Neural progenitor cell (in vitro differentiated cells): ENCODE data around the gene FAM53B. TPM values are rescaled to one million over a fixed set of nuclear protein-coding genes. Genes with fewer than 3 reads are reported as not detected.
A peak's percentile ranks its signal among the peaks of the same experiment; 100 is the strongest.

Experiments used
- DNase-seq: peaks from one replicate; pipeline ENCODE4 v3.0.0-alpha.2; 2016; ENCODE audit warnings: low spot score
- H2AFZ ChIP-seq: fragments of 200-600 bp; sonication (generic); replicated peaks from 2 replicates; pipeline ENCODE4 v1.6.1; 2016; ENCODE audit warnings: antibody characterized with exemption
- H3F3A ChIP-seq: fragments of 200-600 bp; sonication (generic); 2 replicates; pipeline ENCODE4 v1.6.1; 2016; ENCODE audit warnings: antibody characterized with exemption, low read depth
- H3K27ac ChIP-seq: fragments of 200-600 bp; sonication (generic); 2 replicates; pipeline ENCODE4 v1.5.1; 2016; ENCODE audit warnings: mild to moderate bottlenecking
- H3K27me3 ChIP-seq: fragments of 200-600 bp; sonication (generic); 2 replicates; pipeline ENCODE4 v1.6.1; 2016; ENCODE audit warnings: mild to moderate bottlenecking, moderate library complexity
- H3K36me3 ChIP-seq: fragments of 200-600 bp; sonication (generic); 2 replicates; pipeline ENCODE4 v1.5.1; 2016
- H3K4me1 ChIP-seq: fragments of 200-600 bp; sonication (generic); 2 replicates; pipeline ENCODE4 v1.6.1; 2016; ENCODE audit warnings: mixed run types
- H3K4me2 ChIP-seq: fragments of 200-600 bp; sonication (generic); 2 replicates; pipeline ENCODE4 v1.6.1; 2016
- H3K4me3 ChIP-seq: fragments of 200-600 bp; sonication (generic); 2 replicates; pipeline ENCODE4 v1.5.1; 2016
- H3K79me2 ChIP-seq: fragments of 200-600 bp; sonication (generic); 2 replicates; pipeline ENCODE4 v1.6.1; 2016; ENCODE audit warnings: low read depth
- H3K9ac ChIP-seq: fragments of 200-600 bp; sonication (generic); 2 replicates; pipeline ENCODE4 v1.6.1; 2016
- H3K9me3 ChIP-seq: fragments of 200-600 bp; sonication (generic); 2 replicates; pipeline ENCODE4 v1.5.1; 2016; ENCODE audit warnings: low read depth
- H4K20me1 ChIP-seq: fragments of 200-600 bp; sonication (generic); 2 replicates; pipeline ENCODE4 v1.6.1; 2016; ENCODE audit warnings: low read depth
- H3K27ac Mint-ChIP-seq: 3 replicates; pipeline ENCODE4 v1.8.0; 2021; ENCODE audit warnings: mixed read lengths
- H3K27me3 Mint-ChIP-seq: 2 replicates; pipeline ENCODE4 v1.8.0; 2022; ENCODE audit warnings: low read depth, mild to moderate bottlenecking, inconsistent platforms, moderate library complexity, mixed read lengths; ENCODE audit not compliant: insufficient read depth
- H3K36me3 Mint-ChIP-seq: 3 replicates; pipeline ENCODE4 v1.8.0; 2021; ENCODE audit warnings: mixed read lengths
- H3K4me1 Mint-ChIP-seq: 3 replicates; pipeline ENCODE4 v1.8.0; 2021; ENCODE audit warnings: mixed read lengths
- H3K4me3 Mint-ChIP-seq: 3 replicates; pipeline ENCODE4 v1.8.0; 2021; ENCODE audit warnings: mild to moderate bottlenecking, moderate library complexity, mixed read lengths
- H3K9me3 Mint-ChIP-seq: 3 replicates; pipeline ENCODE4 v1.8.0; 2020; ENCODE audit warnings: mixed read lengths
- EZH2 ChIP-seq: fragments of 200-600 bp; sonication (generic); IDR thresholded peaks from 2 replicates; pipeline ENCODE4 v1.6.1; 2017; ENCODE audit warnings: antibody characterized with exemption, mild to moderate bottlenecking, moderate library complexity
- EZH2phosphoT487 ChIP-seq: fragments of 200-600 bp; sonication (generic); IDR thresholded peaks from 2 replicates; pipeline ENCODE4 v1.6.1; 2017; ENCODE audit warnings: antibody characterized with exemption
- total RNA-seq: library from RNA; depleted of rRNA; stranded (reverse); fragments of >200 nt; gene quantifications from 2 replicates; pipeline ENCODE4 v1.2.3, GENCODE V29; 2015; ENCODE audit warnings: low replicate concordance
- TF ChIP-seq, protein P1 (sequence below): fragments of 200-600 bp; sonication (generic); IDR thresholded peaks from 2 replicates; pipeline ENCODE4 v1.5.1; 2017; ENCODE audit warnings: antibody characterized with exemption, mild to moderate bottlenecking

The FAM53B gene
- total RNA-seq, 1 donor from 2014 or later, result 15.3 TPM

GRCh38 chr10:124598773-124599587 lies 145.2 kb downstream of the FAM53B start:
- no peaks in the 10 kb centered on the region for H3K9me3 Mint-ChIP-seq
- no peaks in the 10 kb centered on the region for H3K36me3 ChIP-seq
- H3F3A ChIP-seq, result no peaks in the 10 kb centered on the region
- peak overlapping the region; percentile 11 for H3K27ac Mint-ChIP-seq
- no peak overlapping the region for H3K4me3 ChIP-seq
- H2AFZ ChIP-seq, result no peak overlapping the region
- H3K27me3 Mint-ChIP-seq, result peaks cover 5% of the 10 kb centered on the region
- no peak overlapping the region for H3K4me2 ChIP-seq
- no peak for DNase-seq
- H3K9ac ChIP-seq, result no peak overlapping the region
- H4K20me1 ChIP-seq, result no peaks in the 10 kb centered on the region
- no peak overlapping the region for H3K4me3 Mint-ChIP-seq
- no peak overlapping the region for H3K27ac ChIP-seq
- H3K36me3 Mint-ChIP-seq, result no peaks in the 10 kb centered on the region
- no peaks in the 10 kb centered on the region for H3K9me3 ChIP-seq
- H3K27me3 ChIP-seq, result no peaks in the 10 kb centered on the region
- no peak for TF ChIP-seq EZH2phosphoT487
- TF ChIP-seq EZH2, result no peak
- TF ChIP-seq, protein P1, sequence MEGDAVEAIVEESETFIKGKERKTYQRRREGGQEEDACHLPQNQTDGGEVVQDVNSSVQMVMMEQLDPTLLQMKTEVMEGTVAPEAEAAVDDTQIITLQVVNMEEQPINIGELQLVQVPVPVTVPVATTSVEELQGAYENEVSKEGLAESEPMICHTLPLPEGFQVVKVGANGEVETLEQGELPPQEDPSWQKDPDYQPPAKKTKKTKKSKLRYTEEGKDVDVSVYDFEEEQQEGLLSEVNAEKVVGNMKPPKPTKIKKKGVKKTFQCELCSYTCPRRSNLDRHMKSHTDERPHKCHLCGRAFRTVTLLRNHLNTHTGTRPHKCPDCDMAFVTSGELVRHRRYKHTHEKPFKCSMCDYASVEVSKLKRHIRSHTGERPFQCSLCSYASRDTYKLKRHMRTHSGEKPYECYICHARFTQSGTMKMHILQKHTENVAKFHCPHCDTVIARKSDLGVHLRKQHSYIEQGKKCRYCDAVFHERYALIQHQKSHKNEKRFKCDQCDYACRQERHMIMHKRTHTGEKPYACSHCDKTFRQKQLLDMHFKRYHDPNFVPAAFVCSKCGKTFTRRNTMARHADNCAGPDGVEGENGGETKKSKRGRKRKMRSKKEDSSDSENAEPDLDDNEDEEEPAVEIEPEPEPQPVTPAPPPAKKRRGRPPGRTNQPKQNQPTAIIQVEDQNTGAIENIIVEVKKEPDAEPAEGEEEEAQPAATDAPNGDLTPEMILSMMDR, result no peak
- H3K4me1 Mint-ChIP-seq, result no peaks in the 10 kb centered on the region
- H3K4me1 ChIP-seq, result peaks cover 6% of the 10 kb centered on the region
- no peaks in the 10 kb centered on the region for H3K79me2 ChIP-seq

- Histone ChIP-seq H3K4me1 (no peaks in the 10 kb centered on the region), H3K9ac (no peak overlapping the region), H3K9me3 (no peaks in the 10 kb centered on the region), H3K27ac (no peak overlapping the region), H3K79me2 (no peaks in the 10 kb centered on the region), H4K20me1 (no peaks in the 10 kb centered on the region), H3K4me2 (no peak overlapping the region), H2AFZ (no peak overlapping the region), H3K27me3 (no peaks in the 10 kb centered on the region), H3F3A (no peaks in the 10 kb centered on the region), H3K36me3 (no peaks in the 10 kb centered on the region), H3K4me3 (no peak overlapping the region)
- DNase-seq, result no peak
- H3K4me1 Mint-ChIP-seq, result no peaks in the 10 kb centered on the region
- H3K27me3 Mint-ChIP-seq, result peaks cover 8% of the 10 kb centered on the region
- H3K4me3 Mint-ChIP-seq, result no peak overlapping the region
- TF ChIP-seq, protein P1, result no peak
- TF ChIP-seq EZH2phosphoT487, result no peak
- no peak for TF ChIP-seq EZH2
- no peaks in the 10 kb centered on the region for H3K9me3 Mint-ChIP-seq
- no peaks in the 10 kb centered on the region for H3K36me3 Mint-ChIP-seq
- no peak overlapping the region for H3K27ac Mint-ChIP-seq
Observed at GRCh38 chr10:124598196-124598595, 146.0 kb downstream of the FAM53B start.

- Histone ChIP-seq H3K27ac (no peak overlapping the region), H3K9ac (no peak overlapping the region), H3K36me3 (no peaks in the 10 kb centered on the region), H3K79me2 (no peaks in the 10 kb centered on the region), H2AFZ (no peak overlapping the region), H3K4me2 (no peak overlapping the region), H3K9me3 (no peaks in the 10 kb centered on the region), H3K4me3 (no peak overlapping the region), H3K4me1 (no peaks in the 10 kb centered on the region), H3F3A (no peaks in the 10 kb centered on the region), H4K20me1 (no peaks in the 10 kb centered on the region), H3K27me3 (no peaks in the 10 kb centered on the region)
- no peak for DNase-seq
- H3K9me3 Mint-ChIP-seq, result no peaks in the 10 kb centered on the region
- no peaks in the 10 kb centered on the region for H3K36me3 Mint-ChIP-seq
- peaks cover 8% of the 10 kb centered on the region for H3K27me3 Mint-ChIP-seq
- TF ChIP-seq EZH2phosphoT487 (no peak), EZH2 (no peak)
- TF ChIP-seq, protein P1, result no peak
- H3K27ac Mint-ChIP-seq, result no peak overlapping the region
- no peak overlapping the region for H3K4me3 Mint-ChIP-seq
- H3K4me1 Mint-ChIP-seq, result no peaks in the 10 kb centered on the region
Observed at GRCh38 chr10:124597846-124598165, 146.4 kb downstream of the FAM53B start.
